G401 (cell line): ENCODE measurements around the gene SLC30A2. TPM values are rescaled to one million over a fixed set of nuclear protein-coding genes. Genes with fewer than 3 reads are reported as not detected.

Experiments used
- DNase-seq: peaks from one replicate; pipeline ENCODE4 v3.0.0-alpha.2; 2015; ENCODE audit warnings: low spot score
- in situ Hi-C: cut with HindIII; loops from 2 replicates; pipeline ENCODE4 v1.10.0; 2016; ENCODE audit warnings: low sequenced_read_pairs, mixed read lengths
- total RNA-seq: library from RNA; depleted of rRNA; stranded (reverse); fragments of >200 nt; shearing (Covaris generic); gene quantifications from 2 replicates; pipeline ENCODE4 v1.2.3, GENCODE V29; 2014

The SLC30A2 gene
- total RNA-seq, 1 experiment from 2014 or later = 0.88 TPM

GRCh38 chr1:26009796-26010447, 36.0 kb downstream of the SLC30A2 start:
- no peak for DNase-seq

GRCh38 chr1:26006710-26007109, 39.2 kb downstream of the SLC30A2 start:
- DNase-seq = no peak
- in situ Hi-C loops = no loop called here

More at GRCh38 chr1:26009796-26010447, 36.0 kb downstream of the SLC30A2 start:
- in situ Hi-C loops = no loop called here

- in situ Hi-C loops = no loop called here
- no peak for DNase-seq
Measured at GRCh38 chr1:26005434-26006105, 40.3 kb downstream of the SLC30A2 start.

GRCh38 chr1:26003756-26004155, 42.2 kb downstream of the SLC30A2 start:
- no peak for DNase-seq
- in situ Hi-C loops = no loop called here

- DNase-seq = no peak
- in situ Hi-C loops = no loop called here
Measured at GRCh38 chr1:26003262-26003661, 42.7 kb downstream of the SLC30A2 start.

- in situ Hi-C loops = loop anchor here (10.0 kb wide), 1 partner anchor 104 kb away; no protein-coding TSS in a partner anchor
- no peak for DNase-seq
Measured at GRCh38 chr1:25999041-25999800, 46.7 kb downstream of the SLC30A2 start.

GRCh38 chr1:25997828-25998761, 47.8 kb downstream of the SLC30A2 start, which contains the start of gene PAFAH2:
PAFAH2 (minus strand) TSS chr1:25998063; CDS start chr1:25990816, 7,247 bp downstream.
- peak; percentile 99 for DNase-seq
- in situ Hi-C loops = loop anchor here (10.0 kb wide), 1 partner anchor 103 kb away; no protein-coding TSS in a partner anchor

- DNase-seq = no peak
- in situ Hi-C loops = loop anchor here (10.0 kb wide), 1 partner anchor 102 kb away; no protein-coding TSS in a partner anchor
Measured at GRCh38 chr1:25996966-25997827, 48.7 kb downstream of the SLC30A2 start.

- DNase-seq = no peak
- in situ Hi-C loops = loop anchor here (10.0 kb wide), 1 partner anchor 100 kb away; no protein-coding TSS in a partner anchor
Measured at GRCh38 chr1:25994402-25995150, 51.3 kb downstream of the SLC30A2 start.

- no peak for DNase-seq
- in situ Hi-C loops = loop anchor here (10.0 kb wide), 1 partner anchor 99 kb away; no protein-coding TSS in a partner anchor
Measured at GRCh38 chr1:25993197-25993951, 52.5 kb downstream of the SLC30A2 start.

- in situ Hi-C loops = loop anchor here (10.0 kb wide), 1 partner anchor 98 kb away; no protein-coding TSS in a partner anchor
Measured at GRCh38 chr1:25992689-25993171, 53.2 kb downstream of the SLC30A2 start.

GRCh38 chr1:25991937-25992688, 53.8 kb downstream of the SLC30A2 start:
- DNase-seq = no peak
- in situ Hi-C loops = loop anchor here (10.0 kb wide), 1 partner anchor 97 kb away; no protein-coding TSS in a partner anchor

More at GRCh38 chr1:25992689-25993171, 53.2 kb downstream of the SLC30A2 start:
- DNase-seq = no peak

- no peak for DNase-seq
- in situ Hi-C loops = loop anchor here (10.0 kb wide), 1 partner anchor 96 kb away; no protein-coding TSS in a partner anchor
Measured at GRCh38 chr1:25990702-25991395, 55.1 kb downstream of the SLC30A2 start.

- DNase-seq = no peak
- in situ Hi-C loops = loop anchor here (10.0 kb wide), 1 partner anchor 95 kb away; no protein-coding TSS in a partner anchor
Measured at GRCh38 chr1:25990251-25990650, 55.7 kb downstream of the SLC30A2 start.
